Right lobe of liver (tissue), 4 donors: ENCODE data around the gene RPIA.

Experiments
- CTCF ChIP-seq, 4 donors: fragments of 200-600 bp in 3 of 4; fragments of 450-650 bp in 1 of 4; IDR thresholded peaks; one replicate each; pipeline versions ENCODE4 v1.5.1 to v1.8.0; 2016 to 2022; ENCODE audit warnings: antibody characterized with exemption in 4 of 4, mild to moderate bottlenecking in 2 of 4
- POLR2A ChIP-seq: fragments of 450-650 bp; IDR thresholded peaks from one replicate; pipeline ENCODE4 v1.6.1; 2017; ENCODE audit warnings: antibody characterized with exemption, mild to moderate bottlenecking
- donor health status: DM: no; HTN: no; CAD: no.
- donor health status: DM: no; HTN: no; CAD: no.
- donor health status: DM: no; HTN: yes; CAD: no.

GRCh38 chr2:88751768-88752167, 60.3 kb downstream of the RPIA start:
- TF ChIP-seq POLR2A (no peak), CTCF (IDR thresholded peaks at IDR 0.05) (no peak)
